Endothelial cell of umbilical vein (primary cell): Measurements from ENCODE around the gene INTS2. TPM values are rescaled to one million over a fixed set of nuclear protein-coding genes. Genes with fewer than 3 reads are reported as not detected.

ENCODE experiments used
- BruUV-seq: library from RNA; stranded (reverse); fragments of 400-500 nt; replicated peaks from 2 replicates; lab custom pipeline; 2021; lab: Mats Ljungman, UMichigan
- CTCF ChIA-PET: fragments of 300-600, 350-600 bp; sonication (Branson Sonifier 250); formaldehyde crosslinking; loops from one replicate; lab custom pipeline; 2021; ENCODE audit warnings: antibody characterized with exemption, inconsistent platforms; lab: Charles Lee
- POLR2A ChIA-PET: fragments of 300-600, 350-600 bp; sonication (Branson Sonifier 250); formaldehyde crosslinking; loops from one replicate; lab custom pipeline; 2021; ENCODE audit warnings: antibody characterized with exemption, inconsistent platforms; lab: Charles Lee
- DNase-seq: peaks from one replicate; pipeline ENCODE4 v3.0.0-alpha.2; 2011; ENCODE audit warnings: low read depth, low spot score
- FAIRE-seq: peaks from 2 replicates; lab custom pipeline; 2011; peaks lifted over from hg19 to GRCh38; lab: Jason Lieb, UNC
- H2AFZ ChIP-seq: 2 replicates; pipeline ENCODE4 v1.6.0; 2012; ENCODE audit warnings: low read depth, low read length, control low read depth, inconsistent platforms
- H3K27ac ChIP-seq: 2 replicates; pipeline ENCODE4 v1.5.1; 2011; ENCODE audit warnings: low read depth, mild to moderate bottlenecking, control low read depth, low read length, moderate library complexity; ENCODE audit not compliant: insufficient read depth
- H3K27me3 ChIP-seq, 2 experiments: 2 replicates each; pipeline versions ENCODE4 v1.6.0 to v1.6.1; 2011; ENCODE audit warnings: low read length in 2 of 2, mixed read lengths in 1 of 2; ENCODE audit not compliant: control insufficient read depth in 2 of 2, insufficient read depth in 2 of 2
- H3K36me3 ChIP-seq, 2 experiments: 2 replicates in 1 of 2; 3 replicates in 1 of 2; pipeline ENCODE4 v1.5.1; 2011; ENCODE audit warnings: low read length in 2 of 2, mild to moderate bottlenecking in 1 of 2, moderate library complexity in 1 of 2; ENCODE audit not compliant: control insufficient read depth in 2 of 2, insufficient read depth in 2 of 2; ENCODE audit errors: extremely low read depth in 1 of 2
- H3K4me1 ChIP-seq: 3 replicates; pipeline ENCODE4 v1.5.1; 2011; ENCODE audit warnings: mild to moderate bottlenecking, low read length; ENCODE audit not compliant: control insufficient read depth, insufficient read depth; ENCODE audit errors: extremely low read depth
- H3K4me2 ChIP-seq: 2 replicates; pipeline ENCODE4 v1.6.1; 2011; ENCODE audit warnings: low read length, control low read depth, mixed read lengths; ENCODE audit not compliant: insufficient read depth
- H3K4me3 ChIP-seq, 3 experiments: fragments of 200-600 bp in 1 of 3; sonication (generic), shearing (Covaris generic) in 1 of 3; replicated peaks in 1 of 3; 2 replicates each; pipeline ENCODE4 v1.5.1; 2011 to 2016; ENCODE audit warnings: control low read depth in 3 of 3, low read length in 3 of 3, mild to moderate bottlenecking in 2 of 3, inconsistent platforms in 1 of 3, low read depth in 1 of 3, moderate library complexity in 1 of 3; ENCODE audit not compliant: insufficient read depth in 1 of 3
- H3K79me2 ChIP-seq: 2 replicates; pipeline ENCODE4 v1.6.0; 2012; ENCODE audit warnings: low read length, inconsistent platforms; ENCODE audit not compliant: control insufficient read depth, insufficient read depth
- H3K9ac ChIP-seq: replicated peaks from 2 replicates; pipeline ENCODE3; 2011; ENCODE audit warnings: low read length, control low read depth; ENCODE audit not compliant: insufficient read depth; ENCODE audit errors: extremely low read depth
- H3K9me1 ChIP-seq: replicated peaks from 3 replicates; pipeline ENCODE4 v1.6.0; 2011; ENCODE audit warnings: mild to moderate bottlenecking, low read length; ENCODE audit not compliant: control insufficient read depth, insufficient read depth; ENCODE audit errors: extremely low read depth
- H3K9me3 ChIP-seq: replicated peaks from 2 replicates; pipeline ENCODE4 v1.5.1; 2012; ENCODE audit warnings: low read length, inconsistent platforms; ENCODE audit not compliant: control insufficient read depth, insufficient read depth
- H4K20me1 ChIP-seq: replicated peaks from 2 replicates; pipeline ENCODE3; 2011; ENCODE audit warnings: mild to moderate bottlenecking, low read length; ENCODE audit not compliant: control insufficient read depth, insufficient read depth; ENCODE audit errors: extremely low read depth
- EZH2 ChIP-seq: IDR thresholded peaks from 2 replicates; pipeline ENCODE4 v1.6.1; 2012; ENCODE audit warnings: borderline replicate concordance, low read depth, mild to moderate bottlenecking, moderate library complexity, low read length, inconsistent platforms; ENCODE audit not compliant: severe bottlenecking
- FOS ChIP-seq: IDR thresholded peaks from 2 replicates; pipeline ENCODE4 v1.6.1; 2011; ENCODE audit warnings: mild to moderate bottlenecking, low read length, moderate library complexity, borderline replicate concordance; ENCODE audit not compliant: insufficient read depth
- GATA2 ChIP-seq: IDR thresholded peaks from 2 replicates; pipeline ENCODE4 v1.7.0; 2011; ENCODE audit warnings: low read depth, mild to moderate bottlenecking, moderate library complexity, mixed read lengths, low read length; ENCODE audit not compliant: insufficient read length, insufficient read depth
- JUN ChIP-seq: IDR thresholded peaks from 2 replicates; pipeline ENCODE4 v1.6.1; 2011; ENCODE audit warnings: borderline replicate concordance, low read depth; ENCODE audit not compliant: insufficient read length, insufficient read depth
- MYC ChIP-seq: IDR thresholded peaks from one replicate; pipeline ENCODE4 v1.6.1; 2011; ENCODE audit warnings: mild to moderate bottlenecking, low read depth, low read length
- POLR2A ChIP-seq: IDR thresholded peaks from 2 replicates; pipeline ENCODE4 v1.6.1; 2012; ENCODE audit warnings: low read depth, mild to moderate bottlenecking, control low read depth, low read length
- POLR2AphosphoS5 ChIP-seq: IDR thresholded peaks from 2 replicates; pipeline ENCODE4 v1.6.1; 2012; ENCODE audit warnings: low read depth, mild to moderate bottlenecking, control low read depth, low read length, moderate library complexity; ENCODE audit not compliant: insufficient read depth
- dilution Hi-C: fragments of 300-500 bp; cut with MboI; formaldehyde crosslinking; loops from one replicate; pipeline ENCODE4 v1.15.0; 2019; ENCODE audit warnings: low sequenced_read_pairs; ENCODE audit not compliant: extremely low pct_ligation_motif_present
- intact Hi-C: fragments of 100-400 bp; cut with micrococcal nuclease; formaldehyde crosslinking; loops from one replicate; pipeline ENCODE4 v1.10.0; 2022
- polyA plus RNA-seq, 4 experiments: library from polyadenylated mRNA; depleted of rRNA in 3 of 4; stranded (reverse) in 3 of 4; unstranded in 1 of 4; fragments of >200 nt; gene quantifications; 2 replicates each; pipeline versions ENCODE4 v1.2.1 to v1.2.3, GENCODE V29; 2011 to 2012; ENCODE audit warnings: missing spikeins in 1 of 4
- total RNA-seq: library from RNA; stranded (reverse); gene quantifications from 2 replicates; pipeline ENCODE4 v1.2.3, GENCODE V29; 2021
- TF ChIP-seq, protein P1 (sequence below): IDR thresholded peaks from 2 replicates; pipeline ENCODE4 v1.6.1; 2011; ENCODE audit not compliant: insufficient read depth, insufficient read length
- TF ChIP-seq, protein P2 (sequence below), 2 donors: IDR thresholded peaks; 1 replicate in 1 of 2; 2 replicates in 1 of 2; pipeline ENCODE4 v1.5.1; 2011; ENCODE audit warnings: low read length in 2 of 2, mild to moderate bottlenecking in 2 of 2, moderate library complexity in 2 of 2, control low read depth in 1 of 2, inconsistent platforms in 1 of 2, low read depth in 1 of 2; ENCODE audit not compliant: insufficient read depth in 1 of 2; ENCODE audit errors: extremely low read depth in 1 of 2

Gene INTS2
- total and polyA plus RNA-seq, 2 donors (not counting 3 experiments of a cell fraction or from before 2014, with no cell fraction given) = 6.2 to 13.4 TPM

DNA sequence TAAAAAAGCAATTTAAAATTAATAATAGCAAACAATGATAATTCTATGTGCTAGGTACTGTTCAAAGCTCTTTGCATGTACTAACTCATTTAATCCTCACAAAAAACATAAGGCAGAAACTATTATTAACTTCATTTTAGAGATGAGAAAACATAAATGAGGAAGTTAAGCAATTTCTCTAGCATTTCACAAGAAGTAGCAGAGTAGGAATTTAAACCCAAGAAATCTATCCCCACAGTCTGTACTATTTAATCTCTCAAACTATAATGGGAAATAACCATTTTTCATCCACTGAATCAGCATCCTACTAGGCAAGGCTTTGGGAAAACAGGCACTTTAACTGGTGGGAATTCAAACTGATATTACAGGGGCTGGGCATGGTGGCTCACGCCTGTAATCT is 42.2 kb upstream of the INTS2 start:
- intact Hi-C loops (no loop called here), dilution Hi-C loops (no loop called here)
- Histone ChIP-seq H3K9me3 (no peaks in the 10 kb centered on the region), H3K27me3 (no peaks in the 10 kb centered on the region), H4K20me1 (no peaks in the 10 kb centered on the region), H3K4me3 (no peak overlapping the region), H3K9me1 (no peaks in the 10 kb centered on the region), H3K36me3 (peaks cover 5 to 6% of the 10 kb centered on the region in 2 experiments), H3K27ac (no peak overlapping the region), H3K79me2 (peaks cover 1% of the 10 kb centered on the region), H2AFZ (no peak overlapping the region), H3K4me1 (no peaks in the 10 kb centered on the region), H3K9ac (no peak overlapping the region), H3K4me2 (no peak overlapping the region)
- DNase-seq = no peak
- CTCF ChIA-PET = interaction anchor here (1.5 kb wide), 1 partner anchor 11 kb away, joined by 3 read pairs; no protein-coding TSS in a partner anchor
- TF ChIP-seq, protein P1, sequence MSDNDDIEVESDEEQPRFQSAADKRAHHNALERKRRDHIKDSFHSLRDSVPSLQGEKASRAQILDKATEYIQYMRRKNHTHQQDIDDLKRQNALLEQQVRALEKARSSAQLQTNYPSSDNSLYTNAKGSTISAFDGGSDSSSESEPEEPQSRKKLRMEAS = no peak
- TF ChIP-seq, protein P2, sequence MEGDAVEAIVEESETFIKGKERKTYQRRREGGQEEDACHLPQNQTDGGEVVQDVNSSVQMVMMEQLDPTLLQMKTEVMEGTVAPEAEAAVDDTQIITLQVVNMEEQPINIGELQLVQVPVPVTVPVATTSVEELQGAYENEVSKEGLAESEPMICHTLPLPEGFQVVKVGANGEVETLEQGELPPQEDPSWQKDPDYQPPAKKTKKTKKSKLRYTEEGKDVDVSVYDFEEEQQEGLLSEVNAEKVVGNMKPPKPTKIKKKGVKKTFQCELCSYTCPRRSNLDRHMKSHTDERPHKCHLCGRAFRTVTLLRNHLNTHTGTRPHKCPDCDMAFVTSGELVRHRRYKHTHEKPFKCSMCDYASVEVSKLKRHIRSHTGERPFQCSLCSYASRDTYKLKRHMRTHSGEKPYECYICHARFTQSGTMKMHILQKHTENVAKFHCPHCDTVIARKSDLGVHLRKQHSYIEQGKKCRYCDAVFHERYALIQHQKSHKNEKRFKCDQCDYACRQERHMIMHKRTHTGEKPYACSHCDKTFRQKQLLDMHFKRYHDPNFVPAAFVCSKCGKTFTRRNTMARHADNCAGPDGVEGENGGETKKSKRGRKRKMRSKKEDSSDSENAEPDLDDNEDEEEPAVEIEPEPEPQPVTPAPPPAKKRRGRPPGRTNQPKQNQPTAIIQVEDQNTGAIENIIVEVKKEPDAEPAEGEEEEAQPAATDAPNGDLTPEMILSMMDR (IDR thresholded peaks at IDR 0.05; ENCODE audit: extremely low read depth in 1 of 2, insufficient read depth in 1 of 2, low read depth in 1 of 2, low read length in 2 of 2) = no peak
- TF ChIP-seq JUN = no peak
- no peak for TF ChIP-seq GATA2
- no peak for TF ChIP-seq EZH2
- no peak for TF ChIP-seq POLR2A
- no peak for TF ChIP-seq MYC
- TF ChIP-seq FOS = no peak
- no peak for TF ChIP-seq POLR2AphosphoS5
- POLR2A ChIA-PET = interaction anchor here (0.6 kb wide), 1 partner anchor 9 kb away, joined by 3 read pairs; no protein-coding TSS in a partner anchor
- no peak for FAIRE-seq
- no TSS peak for BruUV-seq
